SK-N-MC (cell line): Measurements from ENCODE around the gene CRISPLD2.

Experiments used
- DNase-seq: peaks from one replicate; pipeline ENCODE4 v3.0.0-alpha.2; 2011; ENCODE audit warnings: low read depth, low spot score
- H3K27ac ChIP-seq: fragments of 200-600 bp; sonication (generic); 2 replicates; pipeline ENCODE4 v1.5.1; 2016; ENCODE audit warnings: mixed run types
- H3K36me3 ChIP-seq: fragments of 200-600 bp; sonication (generic); 2 replicates; pipeline ENCODE4 v1.6.1; 2017; ENCODE audit warnings: antibody characterized with exemption, low read length, mixed read lengths; ENCODE audit not compliant: insufficient read depth
- H3K4me3 ChIP-seq: fragments of 200-600 bp; sonication (generic); 2 replicates; pipeline ENCODE4 v1.5.1; 2016
- H3K9ac ChIP-seq: fragments of 200-600 bp; sonication (generic); 2 replicates; pipeline ENCODE4 v1.8.0; 2017; ENCODE audit warnings: mixed run types, mixed read lengths; ENCODE audit not compliant: insufficient read length
- H3K9me3 ChIP-seq: fragments of 200-600 bp; sonication (generic); 2 replicates; pipeline ENCODE4 v1.6.1; 2017; ENCODE audit warnings: low read depth, mild to moderate bottlenecking, antibody characterized with exemption, low read length, moderate library complexity, mixed read lengths
- EZH2 ChIP-seq: fragments of 200-600 bp; sonication (generic); IDR thresholded peaks from one replicate; pipeline ENCODE4 v1.6.1; 2017; ENCODE audit warnings: antibody characterized with exemption
- FOXP2 ChIP-seq: optimal IDR thresholded peaks from 2 replicates; pipeline ENCODE3; 2011; ENCODE audit warnings: mild to moderate bottlenecking, moderate library complexity; ENCODE audit not compliant: insufficient read depth; ENCODE audit errors: extremely low read length, control extremely low read depth
- POLR2AphosphoS5 ChIP-seq: IDR thresholded peaks from 2 replicates; pipeline ENCODE4 v1.6.1; 2012; ENCODE audit warnings: mild to moderate bottlenecking, low read depth, low read length, borderline replicate concordance

CRISPLD2 gene

DNA sequence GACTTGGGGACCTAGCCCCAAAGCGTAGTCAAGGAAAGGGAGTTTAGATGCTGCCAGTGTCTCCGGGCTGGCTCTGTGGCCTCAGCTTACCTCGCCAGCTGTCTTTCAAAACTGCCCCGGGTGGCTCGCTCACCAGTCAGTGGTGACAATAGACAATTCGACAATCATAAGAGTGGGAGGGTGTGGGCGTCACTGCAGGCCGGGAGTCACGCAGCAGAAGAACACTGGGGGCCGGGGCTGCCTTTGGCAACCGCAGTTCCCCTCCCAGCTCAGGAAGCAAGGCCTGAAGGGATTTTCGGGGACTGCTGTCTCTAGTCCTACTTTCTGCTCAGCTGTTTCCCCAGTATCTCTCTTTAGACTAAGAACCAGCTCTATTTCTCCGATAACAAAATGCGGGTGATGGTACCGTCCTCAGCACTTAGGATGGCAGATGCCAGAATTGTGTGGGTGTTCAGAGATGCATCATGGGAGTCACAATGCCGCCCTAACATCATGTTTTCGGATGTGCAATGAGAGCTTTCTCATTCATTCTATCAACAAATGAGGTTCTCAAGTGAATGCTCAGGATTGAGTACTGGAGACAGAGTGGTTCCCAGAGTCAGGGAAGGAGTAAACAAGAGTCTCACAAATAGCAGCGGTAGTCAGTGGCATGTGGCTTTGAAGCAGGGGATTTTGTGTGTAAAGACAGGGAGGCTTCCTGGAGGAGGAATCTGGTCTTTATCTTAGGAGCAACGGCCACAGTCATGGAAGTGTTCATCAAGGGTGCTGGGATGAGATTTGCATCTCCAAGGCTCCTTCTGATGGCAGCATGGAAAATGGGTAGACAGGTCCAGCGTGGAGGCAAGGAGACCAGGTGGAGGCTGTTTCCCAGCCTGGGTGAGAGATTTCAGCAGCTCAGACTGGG is 98.5 kb downstream of the CRISPLD2 start:
- Histone ChIP-seq H3K36me3 (no peaks in the 10 kb centered on the region), H3K4me3 (no peak overlapping the region), H3K9ac (no peak overlapping the region), H3K9me3 (no peaks in the 10 kb centered on the region), H3K27ac (no peak overlapping the region)
- no peak for DNase-seq
- TF ChIP-seq EZH2 (no peak), POLR2AphosphoS5 (no peak), FOXP2 (no peak)

DNA sequence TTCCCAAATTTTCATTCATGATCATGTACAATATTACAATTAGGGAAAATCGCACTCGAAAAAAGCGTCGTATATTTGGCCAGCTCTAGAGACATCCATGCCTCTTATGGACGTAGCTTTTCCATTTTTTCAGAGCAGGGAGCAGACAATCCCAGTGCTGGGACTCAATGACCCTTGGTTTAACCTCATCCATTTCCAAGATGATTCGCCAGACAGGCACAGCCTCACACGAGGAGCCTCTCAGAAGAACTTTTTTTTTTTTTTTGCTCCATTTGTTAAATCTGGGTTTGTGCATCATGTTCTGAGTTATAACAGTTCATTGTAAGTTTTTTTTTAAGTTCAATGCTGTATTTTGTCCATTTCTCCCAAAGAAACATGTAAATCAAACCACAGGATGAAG is 99.5 kb downstream of the CRISPLD2 start:
- Histone ChIP-seq H3K9me3 (no peaks in the 10 kb centered on the region), H3K9ac (no peak overlapping the region), H3K4me3 (no peak overlapping the region), H3K27ac (no peak overlapping the region), H3K36me3 (no peaks in the 10 kb centered on the region)
- TF ChIP-seq POLR2AphosphoS5 (no peak), FOXP2 (no peak), EZH2 (no peak)
- no peak for DNase-seq

DNA sequence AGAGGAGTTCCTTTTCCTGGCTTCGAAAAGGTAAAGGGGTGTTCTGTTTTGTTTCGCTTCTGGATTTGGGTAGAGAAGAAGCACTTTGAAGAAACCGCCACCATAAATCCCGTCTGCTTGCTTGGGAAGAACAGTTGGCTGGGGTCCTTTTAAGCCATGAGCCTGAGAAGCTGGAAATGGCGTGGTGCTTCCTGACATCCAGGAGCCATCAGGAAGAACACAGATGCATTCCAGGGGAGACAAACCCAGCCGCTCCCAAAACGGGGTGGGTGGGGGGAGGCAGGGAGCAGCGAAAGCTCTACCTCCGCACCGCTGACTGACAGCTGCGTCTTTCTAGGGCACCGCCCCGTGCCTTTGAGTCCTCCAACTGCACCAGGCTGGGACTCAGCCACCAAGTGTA is 99.9 kb downstream of the CRISPLD2 start:
- H3K27ac ChIP-seq, result no peak overlapping the region
- H3K4me3 ChIP-seq, result no peak overlapping the region
- TF ChIP-seq EZH2 (no peak), FOXP2 (no peak), POLR2AphosphoS5 (no peak)
- no peaks in the 10 kb centered on the region for H3K36me3 ChIP-seq
- H3K9ac ChIP-seq, result no peak overlapping the region
- H3K9me3 ChIP-seq, result no peaks in the 10 kb centered on the region
- no peak for DNase-seq

DNA sequence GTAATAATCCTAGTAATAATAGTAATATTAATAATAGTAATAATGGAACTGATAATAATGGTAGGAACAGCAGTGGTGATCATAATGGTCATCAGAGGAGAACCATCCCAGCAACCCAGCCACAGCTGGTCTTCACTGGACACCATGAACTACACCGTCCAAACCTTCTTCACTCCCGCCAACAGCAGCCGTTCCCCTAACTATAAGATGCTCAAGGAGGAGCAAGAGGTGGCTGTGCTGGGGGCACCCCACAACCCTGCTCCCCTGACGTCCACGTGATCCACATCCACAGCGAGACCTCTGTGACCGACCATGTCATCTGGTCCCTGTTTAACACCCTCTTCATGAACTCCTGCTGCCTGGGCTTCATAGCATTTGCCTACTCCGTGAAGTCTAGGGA is 100.5 kb downstream of the CRISPLD2 start:
- TF ChIP-seq EZH2 (no peak), POLR2AphosphoS5 (no peak), FOXP2 (no peak)
- DNase-seq, result no peak

DNA sequence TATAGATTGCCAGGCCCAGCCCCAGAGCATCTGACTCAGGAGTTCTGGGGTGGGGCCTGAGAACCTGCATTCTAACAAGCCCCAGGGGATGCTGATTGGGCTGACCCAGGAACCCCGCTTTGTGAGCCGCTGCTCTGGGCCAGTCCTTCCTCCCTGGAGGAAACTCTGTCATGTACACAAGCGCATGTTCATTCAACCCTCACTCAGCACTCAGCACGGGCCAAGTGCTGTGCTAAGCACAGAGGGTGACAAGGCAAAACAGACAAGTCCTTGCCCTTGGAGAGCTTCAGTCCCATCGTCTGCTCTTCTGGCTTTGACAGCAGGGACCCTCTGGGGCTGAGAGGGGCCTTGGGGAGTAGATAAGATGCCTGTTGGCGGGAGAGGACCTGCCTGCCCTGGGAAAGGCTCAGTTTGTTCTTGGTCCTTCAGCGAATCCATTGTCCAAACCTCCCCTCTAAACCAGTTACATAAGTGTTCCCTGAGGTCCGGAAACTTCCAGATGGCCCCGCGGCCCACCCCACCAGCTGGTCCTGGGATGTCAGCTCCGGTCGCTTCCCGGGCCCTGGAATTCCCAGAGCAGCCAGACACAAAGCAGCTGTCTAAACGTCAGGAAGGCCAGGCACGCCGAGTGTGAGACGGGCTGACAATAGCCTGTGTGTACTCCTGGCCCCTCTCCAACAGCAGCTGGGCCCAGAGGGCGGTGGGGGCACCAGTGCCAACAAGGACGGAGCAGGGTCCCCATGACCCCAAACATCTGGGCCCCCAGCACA is 102.8 kb downstream of the CRISPLD2 start:
- H3K4me3 ChIP-seq, result no peak overlapping the region
- no peak for TF ChIP-seq EZH2
- TF ChIP-seq FOXP2, result no peak
- no peak for TF ChIP-seq POLR2AphosphoS5
- H3K27ac ChIP-seq, result no peak overlapping the region
- no peak overlapping the region for H3K9ac ChIP-seq
- no peaks in the 10 kb centered on the region for H3K9me3 ChIP-seq
- no peaks in the 10 kb centered on the region for H3K36me3 ChIP-seq
- DNase-seq, result no peak

More for the DNA sequence above, 100.5 kb downstream of the CRISPLD2 start:
- no peaks in the 10 kb centered on the region for H3K9me3 ChIP-seq
- H3K27ac ChIP-seq, result no peak overlapping the region
- H3K36me3 ChIP-seq, result no peaks in the 10 kb centered on the region
- H3K4me3 ChIP-seq, result no peak overlapping the region
- H3K9ac ChIP-seq, result no peak overlapping the region

DNA sequence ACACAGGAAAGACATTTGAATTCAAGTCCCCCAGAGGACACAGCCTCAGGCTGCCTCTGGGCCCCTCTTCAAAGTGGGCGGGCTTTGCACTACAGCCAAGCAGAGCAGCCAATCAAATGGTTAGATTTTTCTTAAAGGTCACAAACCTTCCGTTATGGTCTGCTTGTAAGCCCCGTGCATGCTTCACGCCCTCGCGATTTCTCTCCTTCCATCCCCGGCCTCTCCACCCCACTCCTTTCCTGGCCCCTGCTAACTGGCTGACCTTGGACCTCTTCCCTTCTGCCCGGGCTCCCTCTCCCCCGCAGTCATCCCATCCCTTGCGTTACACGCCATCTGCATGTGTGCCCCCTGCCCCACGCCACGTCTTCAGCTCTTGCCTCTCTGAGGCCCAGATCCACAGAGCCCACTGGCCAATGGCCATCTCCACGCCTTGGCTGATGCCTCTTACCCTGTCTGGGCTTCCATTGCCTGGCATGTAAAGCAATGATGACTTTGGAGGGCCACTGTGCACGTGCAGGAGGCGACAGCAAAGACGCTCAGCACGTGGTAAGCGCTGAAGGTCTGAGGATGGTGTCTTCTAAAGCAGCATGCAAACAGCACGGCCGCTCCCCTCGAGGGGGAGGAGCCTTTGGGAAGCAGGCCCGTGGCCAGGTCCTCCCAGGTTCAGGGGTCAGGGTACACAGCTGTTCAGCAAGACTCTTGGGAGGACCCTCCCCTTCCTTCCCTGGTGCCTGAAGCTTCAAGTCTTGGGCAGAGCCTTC is 104.7 kb downstream of the CRISPLD2 start:
- DNase-seq, result no peak
- no peaks in the 10 kb centered on the region for H3K9me3 ChIP-seq
- no peak overlapping the region for H3K9ac ChIP-seq
- no peaks in the 10 kb centered on the region for H3K36me3 ChIP-seq
- H3K4me3 ChIP-seq, result no peak overlapping the region
- no peak for TF ChIP-seq EZH2
- no peak for TF ChIP-seq FOXP2
- H3K27ac ChIP-seq, result no peak overlapping the region

DNA sequence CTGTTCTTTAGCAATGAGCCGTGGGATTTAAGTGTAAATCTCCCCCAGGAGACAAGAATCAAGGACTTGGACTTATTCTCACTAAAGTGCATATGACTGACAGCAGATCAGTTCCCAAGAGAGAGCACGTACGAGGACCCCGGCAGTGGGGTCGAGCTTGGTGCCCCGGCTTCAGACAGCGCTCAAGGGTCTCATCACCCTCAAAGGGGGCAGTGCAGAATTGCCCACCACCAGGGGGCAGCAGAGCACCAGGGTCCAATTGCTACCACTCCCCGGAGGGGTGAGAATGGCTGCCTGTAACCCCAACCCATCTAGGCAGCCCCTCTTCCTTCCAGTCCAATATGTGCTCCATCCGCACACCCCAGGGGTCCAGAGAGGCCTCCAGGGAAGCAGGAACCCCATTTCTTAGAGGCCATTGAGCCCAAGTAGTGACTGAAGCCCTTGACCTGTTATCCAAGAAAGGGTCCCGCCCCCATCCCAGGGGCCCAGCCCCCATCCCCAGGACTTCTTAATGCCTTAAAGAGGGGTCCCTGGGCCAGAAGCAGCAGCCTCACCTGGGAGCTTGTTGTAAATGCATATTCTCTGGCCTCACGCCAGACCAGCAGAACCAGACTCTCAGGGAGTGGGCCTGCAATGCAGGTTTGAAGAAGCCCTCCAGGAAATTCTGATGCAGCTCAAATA is 105.4 kb downstream of the CRISPLD2 start:
- Histone ChIP-seq H3K27ac (no peak overlapping the region), H3K9ac (no peak overlapping the region), H3K36me3 (no peaks in the 10 kb centered on the region), H3K9me3 (no peaks in the 10 kb centered on the region), H3K4me3 (no peak overlapping the region)
- no peak for DNase-seq
- no peak for TF ChIP-seq POLR2AphosphoS5

DNA sequence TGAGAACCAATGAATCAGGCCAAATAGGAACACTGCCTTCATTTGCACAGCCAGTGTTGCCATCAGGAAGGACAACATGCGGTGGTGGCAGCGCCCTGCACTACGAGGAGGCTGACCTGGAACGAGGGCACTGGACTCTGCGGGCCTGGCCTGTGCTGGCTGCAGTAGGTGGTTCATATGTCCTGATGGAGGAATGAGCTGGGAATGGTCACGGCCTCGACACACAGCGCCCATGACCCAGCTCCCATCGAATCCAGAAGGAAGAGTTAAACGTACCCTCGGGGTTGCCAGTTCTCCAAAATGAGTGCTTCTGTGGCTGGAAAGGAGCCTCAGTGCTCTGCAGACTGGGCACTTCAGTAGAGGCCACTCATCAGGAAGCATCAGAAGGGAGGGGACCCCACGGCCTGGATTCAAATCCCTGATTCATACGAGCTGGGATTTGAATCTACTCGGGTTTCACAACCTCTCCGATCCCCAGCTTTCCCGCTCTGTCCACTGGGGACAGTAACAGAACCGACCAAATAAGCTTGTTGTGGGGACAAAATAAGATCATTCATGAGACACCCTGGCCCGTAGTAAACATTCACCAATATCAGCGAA is 106.1 kb downstream of the CRISPLD2 start:
- no peak overlapping the region for H3K27ac ChIP-seq
- no peaks in the 10 kb centered on the region for H3K36me3 ChIP-seq
- DNase-seq, result no peak
- TF ChIP-seq FOXP2, result no peak
- no peak for TF ChIP-seq POLR2AphosphoS5
- no peak for TF ChIP-seq EZH2
- H3K4me3 ChIP-seq, result no peak overlapping the region
- H3K9me3 ChIP-seq, result no peaks in the 10 kb centered on the region
- H3K9ac ChIP-seq, result no peak overlapping the region
